ENCODE results near the gene PRKX.
"Not testable (repeated sequence)": the region's sequence is repeated elsewhere in the genome, so short reads cannot be mapped to it uniquely, and the experiment has no call there.

Gene PRKX

GRCh38 chrX:3712870-3713224 lies 602 bp downstream of the PRKX start:
- TF ChIP-seq ZFX (IDR thresholded peaks at IDR 0.05) (0 out of 2 replicates have a peak, but pooled peaks have one; percentile 27), CTCF (conservative IDR thresholded peaks at IDR 0.05) (no peak)
- peak overlapping the region; percentile 77 for H3K27ac ChIP-seq

- no peak for TF ChIP-seq ZFX (IDR thresholded peaks at IDR 0.05)
- TF ChIP-seq CTCF (conservative IDR thresholded peaks at IDR 0.05), result no peak
- peak overlapping the region; percentile 77 for H3K27ac ChIP-seq
Observed at GRCh38 chrX:3712051-3712869, 1.2 kb downstream of the PRKX start.

GRCh38 chrX:3711331-3711917 lies 2.0 kb downstream of the PRKX start:
- TF ChIP-seq CTCF (conservative IDR thresholded peaks at IDR 0.05), result no peak
- no peak for TF ChIP-seq ZFX (IDR thresholded peaks at IDR 0.05)
- H3K27ac ChIP-seq, result no peak overlapping the region

GRCh38 chrX:3707673-3708274 lies 5.7 kb downstream of the PRKX start:
- not testable (repeated sequence) for H3K27ac ChIP-seq

GRCh38 chrX:3706481-3706880 lies 7.0 kb downstream of the PRKX start:
- no peak overlapping the region for H3K27ac ChIP-seq
- TF ChIP-seq CTCF (conservative IDR thresholded peaks at IDR 0.05), result no peak
- TF ChIP-seq ZFX (IDR thresholded peaks at IDR 0.05), result no peak

GRCh38 chrX:3703251-3703650 lies 10.2 kb downstream of the PRKX start:
- H3K27ac ChIP-seq, result not testable (repeated sequence)

- H3K27ac ChIP-seq, result not testable (repeated sequence)
Observed at GRCh38 chrX:3702095-3702494, 11.4 kb downstream of the PRKX start.

GRCh38 chrX:3701445-3701928 lies 12.0 kb downstream of the PRKX start:
- not testable (repeated sequence) for H3K27ac ChIP-seq

- H3K27ac ChIP-seq, result no peak overlapping the region
- TF ChIP-seq CTCF (conservative IDR thresholded peaks at IDR 0.05) (no peak), ZFX (IDR thresholded peaks at IDR 0.05) (no peak)
Observed at GRCh38 chrX:3699821-3700381, 13.5 kb downstream of the PRKX start.

All from C4-2B (cell line).